A549 (cell line): ENCODE data around the gene NOS3. TPM values are rescaled to one million over a fixed set of nuclear protein-coding genes. Genes with fewer than 3 reads are reported as not detected.

Experiments
- ATAC-seq, 2 experiments: fragments of 200-7000 bp in 1 of 2; fragments of >200 bp in 1 of 2; cut with Nextera tagmentation in 1 of 2; cut with Tn5 transposase in 1 of 2; 3 replicates each; pipeline versions ENCODE4 v1.8.0 to v1.9.1; 2018 to 2020; ENCODE audit warnings: mild to moderate bottlenecking in 1 of 2, moderate library complexity in 1 of 2
- CTCF ChIA-PET: fragments of 300-600 bp; sonication (Branson Sonifier 250); formaldehyde crosslinking; extraction: SDS; loops from one replicate; lab custom pipeline; 2021; ENCODE audit warnings: antibody characterized with exemption, inconsistent platforms; lab: Yijun Ruan, JAX
- POLR2A ChIA-PET: fragments of 350-600 bp; formaldehyde crosslinking; extraction: SDS; loops from one replicate; lab custom pipeline; 2021; ENCODE audit warnings: antibody characterized with exemption, inconsistent platforms; lab: Yijun Ruan, JAX
- DNase-seq, 2 experiments: peaks; one replicate each; pipeline versions ENCODE4 v3.0.0 to v3.0.0-alpha.2; 2011 to 2016; ENCODE audit warnings: low read depth in 1 of 2, low spot score in 1 of 2
- FAIRE-seq: peaks from 2 replicates; lab custom pipeline; 2011; peaks lifted over from hg19 to GRCh38; lab: Jason Lieb, UNC
- H3K27ac ChIP-seq, 2 experiments: fragments of >200 bp; sonication (Bioruptor Twin); formaldehyde crosslinking; 3 replicates each; pipeline ENCODE4 v1.5.1; 2016 to 2017
- H3K4me1 ChIP-seq: fragments of >200 bp; sonication (Bioruptor Twin); formaldehyde crosslinking; 3 replicates; pipeline ENCODE4 v1.6.1; 2016
- H3K4me2 ChIP-seq: fragments of >200 bp; sonication (Bioruptor Twin); formaldehyde crosslinking; 3 replicates; pipeline ENCODE4 v1.6.1; 2016
- H3K4me3 ChIP-seq: fragments of >200 bp; sonication (Bioruptor Twin); formaldehyde crosslinking; 3 replicates; pipeline ENCODE4 v1.5.1; 2016
- H3K9me3 ChIP-seq: fragments of >200 bp; sonication (Bioruptor Twin); formaldehyde crosslinking; 3 replicates; pipeline ENCODE4 v1.6.1; 2016
- CBX8 ChIP-seq: fragments of 200-600 bp; sonication (generic); IDR thresholded peaks from 2 replicates; pipeline ENCODE4 v1.6.1; 2016
- EHMT2 ChIP-seq: fragments of 200-600 bp; sonication (generic); IDR thresholded peaks from 2 replicates; pipeline ENCODE4 v1.6.1; 2016; ENCODE audit warnings: antibody characterized with exemption, low read depth, mild to moderate bottlenecking, moderate library complexity
- EP300 ChIP-seq, 2 experiments: fragments of >200 bp; sonication (Bioruptor Twin); formaldehyde crosslinking; IDR thresholded peaks; 2 replicates in 1 of 2; 3 replicates in 1 of 2; pipeline ENCODE4 v1.6.1; 2016 to 2017
- ESRRA ChIP-seq: fragments of 150-350 bp; IDR thresholded peaks from 2 replicates; pipeline ENCODE4 v1.6.1; 2014; ENCODE audit warnings: mild to moderate bottlenecking, low read length, borderline replicate concordance
- FOSB ChIP-seq: fragments of 250-450 bp; sonication (Bioruptor Pico); IDR thresholded peaks from 2 replicates; pipeline ENCODE4 v1.5.0; 2020; ENCODE audit warnings: mild to moderate bottlenecking, moderate library complexity
- GATA3 ChIP-seq: IDR thresholded peaks from 2 replicates; pipeline ENCODE4 v1.6.1; 2012; ENCODE audit warnings: borderline replicate concordance
- HDAC2 ChIP-seq: fragments of 200-600 bp; sonication (generic); IDR thresholded peaks from 2 replicates; pipeline ENCODE4 v1.6.1; 2016
- KDM1A ChIP-seq: fragments of 200-600 bp; sonication (generic); IDR thresholded peaks from 2 replicates; pipeline ENCODE4 v1.6.1; 2016; ENCODE audit warnings: low read depth, mild to moderate bottlenecking
- MAZ ChIP-seq: fragments of 150-350 bp; IDR thresholded peaks from 2 replicates; pipeline ENCODE4 v1.6.1; 2014; ENCODE audit warnings: antibody characterized with exemption, low read depth, low read length, borderline replicate concordance
- NPAS2 ChIP-seq: fragments of 250-450 bp; sonication (Bioruptor Pico); IDR thresholded peaks from 2 replicates; pipeline ENCODE4 v1.8.0; 2022; ENCODE audit warnings: mild to moderate bottlenecking, moderate library complexity, borderline replicate concordance
- NR3C1 ChIP-seq: fragments of >200 bp; sonication (Bioruptor Twin); formaldehyde crosslinking; IDR thresholded peaks from 3 replicates; pipeline ENCODE4 v1.6.1; 2017
- RCOR1 ChIP-seq: fragments of 150-350 bp; IDR thresholded peaks from 2 replicates; pipeline ENCODE4 v1.6.1; 2014; ENCODE audit warnings: antibody characterized with exemption, low read length, low read depth
- RFX5 ChIP-seq: fragments of 450-650 bp; IDR thresholded peaks from 2 replicates; pipeline ENCODE4 v1.7.1; 2014; ENCODE audit warnings: antibody characterized with exemption, mild to moderate bottlenecking, moderate library complexity
- RNF2 ChIP-seq: fragments of 200-600 bp; sonication (generic); IDR thresholded peaks from 2 replicates; pipeline ENCODE4 v1.6.1; 2016; ENCODE audit warnings: low read depth, mild to moderate bottlenecking, antibody characterized with exemption, moderate library complexity, borderline replicate concordance
- TFCP2L1 ChIP-seq: fragments of 250-450 bp; sonication (Bioruptor Pico); IDR thresholded peaks from 2 replicates; pipeline ENCODE4 v1.5.0; 2021; ENCODE audit warnings: mild to moderate bottlenecking
- ZFP36 ChIP-seq: fragments of 450-650 bp; IDR thresholded peaks from 2 replicates; pipeline ENCODE4 v1.6.1; 2014; ENCODE audit warnings: borderline replicate concordance; ENCODE audit not compliant: partially characterized antibody
- ZNF302 ChIP-seq: fragments of 250-450 bp; sonication (Bioruptor Pico); IDR thresholded peaks from 2 replicates; pipeline ENCODE4 v1.9.0; 2021; ENCODE audit warnings: inconsistent platforms, mild to moderate bottlenecking, moderate library complexity
- WGBS: methylation state at CpG from one replicate; pipeline ENCODE4 v1.1.6; 2017; ENCODE audit errors: missing lambda C conversion rate; 5-methylcytosine and 5-hydroxymethylcytosine counted together
- polyA plus RNA-seq, 4 experiments: library from polyadenylated mRNA; depleted of rRNA in 3 of 4; stranded (reverse); fragments of >200 nt; fragmentation: RNase III in 1 of 4; extraction: RNeasy Plus Mini Kit Qiagen cat#74134 plus additional on column Dnase treatment in 1 of 4; gene quantifications; 2 replicates in 3 of 4; 3 replicates in 1 of 4; pipeline ENCODE4 v1.2.3, GENCODE V29; 2011 to 2017
- TF ChIP-seq, protein P1 (sequence below): fragments of 200-600 bp; sonication (generic); IDR thresholded peaks from 2 replicates; pipeline ENCODE4 v1.6.1; 2016; ENCODE audit warnings: antibody characterized with exemption, mild to moderate bottlenecking, moderate library complexity
- TF ChIP-seq, protein P2 (sequence below): fragments of >200 bp; sonication (Bioruptor Twin); formaldehyde crosslinking; IDR thresholded peaks from 3 replicates; pipeline ENCODE4 v1.5.1; 2016
- TF ChIP-seq, protein P3 (sequence below): fragments of >200 bp; sonication (Bioruptor Twin); formaldehyde crosslinking; IDR thresholded peaks from 2 replicates; pipeline ENCODE4 v1.6.1; 2016

NOS3 gene
- polyA plus RNA-seq, 2 of the 4 experiments (the other 2 are of a cell fraction): 0.52 to 0.71 TPM

DNA sequence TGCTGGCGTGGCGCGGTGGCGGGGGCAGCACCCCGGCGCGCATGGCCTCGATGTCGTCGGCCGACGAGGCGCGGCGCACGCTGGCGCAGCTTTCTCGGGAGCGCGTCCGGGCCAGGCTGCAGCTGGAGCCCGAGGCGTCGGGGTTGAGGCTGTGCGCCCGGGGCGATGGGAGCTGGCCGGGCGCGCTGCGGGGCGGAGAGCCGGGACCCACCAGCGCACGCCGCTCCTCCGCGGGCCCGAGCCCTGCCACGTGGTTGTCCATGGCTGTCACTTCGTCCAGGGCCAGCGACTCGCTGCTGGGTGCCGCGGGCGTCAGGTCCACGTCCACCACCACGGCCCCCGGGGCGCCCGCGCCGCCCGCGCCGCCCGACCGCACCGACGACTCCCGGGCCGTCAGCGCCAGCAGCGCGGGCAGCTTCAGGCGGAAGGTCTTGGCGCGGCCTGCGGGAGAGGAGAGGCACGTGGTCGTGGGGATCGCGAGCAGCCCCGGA lies 32.7 kb upstream of the NOS3 start (continued):
- no peak for TF ChIP-seq RNF2
- no peak for TF ChIP-seq KDM1A

DNA sequence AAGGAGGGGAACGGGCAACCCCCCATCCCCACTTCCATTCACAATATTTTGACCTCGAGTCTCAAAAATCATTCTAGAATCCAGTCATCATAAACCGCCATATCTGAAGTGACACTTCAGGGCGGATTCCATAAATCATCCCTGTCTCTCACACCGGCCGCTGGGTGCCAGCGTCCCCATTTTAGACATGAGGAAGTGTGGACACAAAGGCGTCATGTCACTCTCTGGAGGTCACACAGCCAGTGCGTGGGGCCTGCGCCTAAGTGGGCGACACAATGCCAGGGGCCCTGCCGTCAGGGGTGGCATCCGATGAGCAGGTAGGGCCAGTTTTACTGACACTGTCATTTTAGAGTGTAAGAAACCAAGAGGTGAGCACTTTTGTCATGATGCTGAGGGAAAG lies 32.2 kb upstream of the NOS3 start:
- POLR2A ChIA-PET: no interaction called here
- H3K9me3 ChIP-seq: no peaks in the 10 kb centered on the region
- ATAC-seq: no peak
- TF ChIP-seq ZFP36 (no peak), HDAC2 (no peak), NPAS2 (CRISPR knock-in tag) (no peak)
- TF ChIP-seq, all 56 proteins: peak for 0
- no peak overlapping the region for H3K4me3 ChIP-seq
- 55% methylated on average over 13 of the region's 13 CpGs for WGBS
- H3K27ac ChIP-seq: no peak overlapping the region
- CTCF ChIA-PET: interaction anchor here (1.4 to 3.6 kb wide), 3 partner anchors 28 to 60 kb away, joined by 4 to 22 read pairs (median 14); no protein-coding TSS in a partner anchor
- DNase-seq: no peak
- no peak for FAIRE-seq
- no peak overlapping the region for H3K4me2 ChIP-seq
- no peaks in the 10 kb centered on the region for H3K4me1 ChIP-seq

DNA sequence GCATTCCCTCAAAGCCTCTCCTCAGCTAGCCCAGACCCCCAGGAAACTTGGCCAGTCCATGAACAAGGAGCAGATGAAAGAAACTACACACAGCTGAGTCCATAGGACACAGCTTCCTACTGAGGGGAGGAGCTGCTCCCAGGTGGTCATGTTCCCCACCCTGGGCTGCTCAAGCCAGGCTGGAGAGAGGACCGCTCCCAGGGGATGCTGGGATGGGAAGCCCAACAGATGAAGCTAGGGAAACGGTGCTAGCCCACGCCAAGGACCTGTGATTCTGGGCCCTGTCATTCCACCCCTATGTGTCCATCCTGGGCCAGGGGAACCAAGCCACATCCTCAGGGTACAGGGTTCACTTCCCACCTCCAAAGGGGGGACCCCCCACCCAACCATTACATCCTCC lies 31.7 kb upstream of the NOS3 start:
- POLR2A ChIA-PET: no interaction called here
- FAIRE-seq: no peak
- WGBS: 29% methylated on average over 3 of the region's 3 CpGs

More for the DNA sequence above, 31.7 kb upstream of the NOS3 start:
- ATAC-seq (no peak), DNase-seq (no peak)
- H3K27ac ChIP-seq: no peak overlapping the region
- no peaks in the 10 kb centered on the region for H3K4me1 ChIP-seq
- no peak for TF ChIP-seq MAZ
- TF ChIP-seq ZNF302: no peak
- TF ChIP-seq, protein P1, sequence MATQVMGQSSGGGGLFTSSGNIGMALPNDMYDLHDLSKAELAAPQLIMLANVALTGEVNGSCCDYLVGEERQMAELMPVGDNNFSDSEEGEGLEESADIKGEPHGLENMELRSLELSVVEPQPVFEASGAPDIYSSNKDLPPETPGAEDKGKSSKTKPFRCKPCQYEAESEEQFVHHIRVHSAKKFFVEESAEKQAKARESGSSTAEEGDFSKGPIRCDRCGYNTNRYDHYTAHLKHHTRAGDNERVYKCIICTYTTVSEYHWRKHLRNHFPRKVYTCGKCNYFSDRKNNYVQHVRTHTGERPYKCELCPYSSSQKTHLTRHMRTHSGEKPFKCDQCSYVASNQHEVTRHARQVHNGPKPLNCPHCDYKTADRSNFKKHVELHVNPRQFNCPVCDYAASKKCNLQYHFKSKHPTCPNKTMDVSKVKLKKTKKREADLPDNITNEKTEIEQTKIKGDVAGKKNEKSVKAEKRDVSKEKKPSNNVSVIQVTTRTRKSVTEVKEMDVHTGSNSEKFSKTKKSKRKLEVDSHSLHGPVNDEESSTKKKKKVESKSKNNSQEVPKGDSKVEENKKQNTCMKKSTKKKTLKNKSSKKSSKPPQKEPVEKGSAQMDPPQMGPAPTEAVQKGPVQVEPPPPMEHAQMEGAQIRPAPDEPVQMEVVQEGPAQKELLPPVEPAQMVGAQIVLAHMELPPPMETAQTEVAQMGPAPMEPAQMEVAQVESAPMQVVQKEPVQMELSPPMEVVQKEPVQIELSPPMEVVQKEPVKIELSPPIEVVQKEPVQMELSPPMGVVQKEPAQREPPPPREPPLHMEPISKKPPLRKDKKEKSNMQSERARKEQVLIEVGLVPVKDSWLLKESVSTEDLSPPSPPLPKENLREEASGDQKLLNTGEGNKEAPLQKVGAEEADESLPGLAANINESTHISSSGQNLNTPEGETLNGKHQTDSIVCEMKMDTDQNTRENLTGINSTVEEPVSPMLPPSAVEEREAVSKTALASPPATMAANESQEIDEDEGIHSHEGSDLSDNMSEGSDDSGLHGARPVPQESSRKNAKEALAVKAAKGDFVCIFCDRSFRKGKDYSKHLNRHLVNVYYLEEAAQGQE: no peak
- TF ChIP-seq GATA3: no peak
- TF ChIP-seq NR3C1: no peak
- TF ChIP-seq EP300 (IDR thresholded peaks at IDR 0.05): no peak
- TF ChIP-seq FOSB: no peak
- TF ChIP-seq, protein P2, sequence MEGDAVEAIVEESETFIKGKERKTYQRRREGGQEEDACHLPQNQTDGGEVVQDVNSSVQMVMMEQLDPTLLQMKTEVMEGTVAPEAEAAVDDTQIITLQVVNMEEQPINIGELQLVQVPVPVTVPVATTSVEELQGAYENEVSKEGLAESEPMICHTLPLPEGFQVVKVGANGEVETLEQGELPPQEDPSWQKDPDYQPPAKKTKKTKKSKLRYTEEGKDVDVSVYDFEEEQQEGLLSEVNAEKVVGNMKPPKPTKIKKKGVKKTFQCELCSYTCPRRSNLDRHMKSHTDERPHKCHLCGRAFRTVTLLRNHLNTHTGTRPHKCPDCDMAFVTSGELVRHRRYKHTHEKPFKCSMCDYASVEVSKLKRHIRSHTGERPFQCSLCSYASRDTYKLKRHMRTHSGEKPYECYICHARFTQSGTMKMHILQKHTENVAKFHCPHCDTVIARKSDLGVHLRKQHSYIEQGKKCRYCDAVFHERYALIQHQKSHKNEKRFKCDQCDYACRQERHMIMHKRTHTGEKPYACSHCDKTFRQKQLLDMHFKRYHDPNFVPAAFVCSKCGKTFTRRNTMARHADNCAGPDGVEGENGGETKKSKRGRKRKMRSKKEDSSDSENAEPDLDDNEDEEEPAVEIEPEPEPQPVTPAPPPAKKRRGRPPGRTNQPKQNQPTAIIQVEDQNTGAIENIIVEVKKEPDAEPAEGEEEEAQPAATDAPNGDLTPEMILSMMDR: no peak
- TF ChIP-seq ESRRA: no peak
- TF ChIP-seq, protein P3, sequence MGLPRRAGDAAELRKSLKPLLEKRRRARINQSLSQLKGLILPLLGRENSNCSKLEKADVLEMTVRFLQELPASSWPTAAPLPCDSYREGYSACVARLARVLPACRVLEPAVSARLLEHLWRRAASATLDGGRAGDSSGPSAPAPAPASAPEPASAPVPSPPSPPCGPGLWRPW: no peak
- no peak for TF ChIP-seq HDAC2
- TF ChIP-seq EHMT2: no peak
- no peak for TF ChIP-seq CBX8
- TF ChIP-seq RFX5: no peak
- no peak for TF ChIP-seq RCOR1
- TF ChIP-seq NPAS2 (CRISPR knock-in tag): no peak
- no peak for TF ChIP-seq TFCP2L1 (CRISPR knock-in tag)
- TF ChIP-seq, all 56 proteins: peak for 0
- CTCF ChIA-PET: interaction anchor here (0.6 to 3.6 kb wide), 5 partner anchors 22 to 590 kb away, joined by 3 to 22 read pairs (median 3); partner anchors contain the start of gene REPIN1
- Histone ChIP-seq H3K9me3 (no peaks in the 10 kb centered on the region), H3K4me2 (no peak overlapping the region), H3K4me3 (no peak overlapping the region)
